Aorta (tissue), 5 donors: Measurements from ENCODE around the gene MUC22. TPM values are rescaled to one million over a fixed set of nuclear protein-coding genes. Genes with fewer than 3 reads are reported as not detected.
"Not testable (repeated sequence)": the region's sequence is repeated elsewhere in the genome, so short reads cannot be mapped to it uniquely, and the experiment has no call there.

ENCODE experiments used
- ATAC-seq: fragments of 200-7000 bp; cut with Tn5 transposase; one replicate; pipeline ENCODE4 v1.9.1; 2022; ENCODE audit warnings: moderate library complexity; ENCODE audit not compliant: low FRiP score
- DNase-seq, 2 donors: peaks; one replicate each; pipeline ENCODE4 v3.0.0-alpha.2; 2020
- H3K27ac ChIP-seq, 2 donors: one replicate each; pipeline ENCODE4 v1.5.1; 2013; ENCODE audit warnings: low read length in 2 of 2, mild to moderate bottlenecking in 2 of 2, moderate library complexity in 2 of 2, control low read depth in 1 of 2, inconsistent platforms in 1 of 2, low read depth in 1 of 2
- H3K27me3 ChIP-seq, 2 donors: one replicate each; pipeline ENCODE4 v1.6.1; 2013; ENCODE audit warnings: control low read depth in 1 of 2, low read length in 1 of 2, mild to moderate bottlenecking in 1 of 2, moderate library complexity in 1 of 2; ENCODE audit not compliant: insufficient read depth in 2 of 2, control insufficient read depth in 1 of 2
- H3K36me3 ChIP-seq, 2 donors: one replicate each; pipeline ENCODE4 v1.6.1; 2013; ENCODE audit warnings: control low read depth in 1 of 2, low read length in 1 of 2, mild to moderate bottlenecking in 1 of 2; ENCODE audit not compliant: insufficient read depth in 2 of 2, control insufficient read depth in 1 of 2
- H3K4me1 ChIP-seq, 2 donors: one replicate each; pipeline ENCODE4 v1.6.1; 2013; ENCODE audit warnings: low read length in 2 of 2, control low read depth in 1 of 2, mild to moderate bottlenecking in 1 of 2, moderate library complexity in 1 of 2; ENCODE audit not compliant: insufficient read depth in 2 of 2, control insufficient read depth in 1 of 2
- H3K4me3 ChIP-seq, 2 donors: one replicate each; pipeline ENCODE4 v1.5.1; 2013; ENCODE audit warnings: low read length in 2 of 2, control low read depth in 1 of 2, mild to moderate bottlenecking in 1 of 2
- H3K9me3 ChIP-seq: one replicate; pipeline ENCODE4 v1.6.1; 2013; ENCODE audit warnings: mild to moderate bottlenecking, low read length; ENCODE audit not compliant: control insufficient read depth
- WGBS, 2 donors: extraction: QIAGEN DNeasy Blood & Tissue Kit; methylation state at CpG; one replicate each; pipeline ENCODE4 v1.1.7; 2013; 5-methylcytosine and 5-hydroxymethylcytosine counted together
- intact Hi-C, 2 donors: fragments of 100-400 bp; cut with DNase I; formaldehyde crosslinking; loops; one replicate each; pipeline versions ENCODE4 v1.14.2 to v1.15.0; 2022
- polyA plus RNA-seq, 2 donors: library from polyadenylated mRNA; stranded (reverse); fragments of 200-250 nt; gene quantifications; one replicate each; pipeline ENCODE4 v1.2.3, GENCODE V29; 2013
- total RNA-seq, 2 donors: library from RNA; stranded (reverse); fragmentation: NEBNext Ultra II Directional; extraction: Animal tissue kit (Norgen Biotek cat#: 25700); gene quantifications; one replicate each; pipeline ENCODE4 v1.2.1, GENCODE V29; 2021
- donor health status: healthy with polysubstance abuse.
- donor health status: Bipolar disorder and iron deficiency.
- donor health status: DM: no; HTN: no; CAD: no.
- donor health status: DM: no; HTN: no; CAD: no.
- donor health status: DM: yes; HTN: yes; CAD: no.

Gene MUC22
- total and polyA plus RNA-seq, 4 donors, result not detected

DNA sequence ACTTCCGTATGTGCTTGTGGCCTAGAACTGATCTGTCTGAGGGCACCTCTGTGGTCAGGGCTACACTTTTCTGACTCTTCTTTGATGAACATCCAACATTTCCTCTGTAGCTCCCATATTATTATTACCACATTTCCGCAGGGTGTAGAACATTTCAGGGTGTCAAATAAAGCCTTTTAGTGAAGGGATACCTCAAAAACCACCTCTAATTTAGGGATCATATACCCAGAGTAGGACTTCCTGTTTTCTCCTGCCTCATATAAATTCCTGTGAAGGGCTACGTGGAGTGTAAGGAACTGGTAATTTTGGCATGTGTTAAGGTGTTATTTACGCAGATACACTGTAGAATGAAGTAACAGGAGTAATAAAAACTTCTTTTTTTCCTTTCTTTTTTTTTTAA lies 5.5 kb upstream of the MUC22 start:
- DNase-seq, result no peak
- no peak overlapping the region for H3K4me3 ChIP-seq
- intact Hi-C loops, result no loop called here
- WGBS, 2 donors, result 77 to 79% methylated on average over 4 of the region's 4 CpGs
- H3K36me3 ChIP-seq, result no peaks in the 10 kb centered on the region
- no peaks in the 10 kb centered on the region for H3K4me1 ChIP-seq
- no peak for ATAC-seq
- H3K27ac ChIP-seq, result no peak overlapping the region
- no peaks in the 10 kb centered on the region for H3K9me3 ChIP-seq
- no peaks in the 10 kb centered on the region for H3K27me3 ChIP-seq

DNA sequence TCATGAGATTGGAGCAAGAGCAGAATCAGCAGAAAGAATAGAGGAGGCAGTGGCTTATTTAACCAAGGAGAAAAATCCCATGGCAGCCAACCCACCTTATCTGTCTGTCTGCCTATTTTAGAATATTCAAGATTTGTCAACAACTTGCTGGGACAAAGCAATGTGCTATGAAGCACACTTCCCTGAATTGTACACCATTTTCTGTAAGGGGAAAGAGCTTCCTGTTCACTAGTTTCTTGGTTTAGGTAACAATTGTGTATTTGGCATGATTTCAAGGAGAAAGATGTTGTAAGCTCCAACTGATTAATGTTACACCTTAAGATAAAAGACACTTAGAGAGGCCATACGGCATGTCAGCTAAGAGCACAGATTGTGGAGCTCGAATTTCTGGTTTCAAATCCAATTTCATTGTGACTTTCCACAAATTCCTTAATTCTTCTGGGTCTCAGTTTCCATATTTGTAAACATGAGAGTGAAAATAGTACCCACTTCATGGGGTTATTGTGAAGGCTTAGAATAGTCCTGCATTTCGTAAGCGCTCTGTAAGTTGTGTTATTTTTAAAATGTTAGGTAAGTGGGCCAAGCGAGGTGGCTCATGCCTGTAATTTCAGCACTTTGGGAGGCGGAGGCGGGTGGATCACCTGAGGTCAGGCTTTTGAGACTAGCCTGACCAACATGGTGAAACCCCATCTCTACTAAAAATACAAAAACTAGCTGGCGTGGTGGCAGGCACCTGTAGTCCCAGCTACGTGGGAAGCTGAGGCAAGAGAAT lies 4.8 kb upstream of the MUC22 start:
- no peaks in the 10 kb centered on the region for H3K4me1 ChIP-seq
- DNase-seq, result no peak
- no peak overlapping the region for H3K4me3 ChIP-seq
- WGBS, 2 donors, result 85 to 86% methylated on average over 9 of the region's 9 CpGs
- intact Hi-C loops, result no loop called here
- H3K27me3 ChIP-seq, result no peaks in the 10 kb centered on the region
- H3K36me3 ChIP-seq, result no peaks in the 10 kb centered on the region
- H3K9me3 ChIP-seq, result no peaks in the 10 kb centered on the region
- ATAC-seq, result no peak
- H3K27ac ChIP-seq, result no peak overlapping the region

DNA sequence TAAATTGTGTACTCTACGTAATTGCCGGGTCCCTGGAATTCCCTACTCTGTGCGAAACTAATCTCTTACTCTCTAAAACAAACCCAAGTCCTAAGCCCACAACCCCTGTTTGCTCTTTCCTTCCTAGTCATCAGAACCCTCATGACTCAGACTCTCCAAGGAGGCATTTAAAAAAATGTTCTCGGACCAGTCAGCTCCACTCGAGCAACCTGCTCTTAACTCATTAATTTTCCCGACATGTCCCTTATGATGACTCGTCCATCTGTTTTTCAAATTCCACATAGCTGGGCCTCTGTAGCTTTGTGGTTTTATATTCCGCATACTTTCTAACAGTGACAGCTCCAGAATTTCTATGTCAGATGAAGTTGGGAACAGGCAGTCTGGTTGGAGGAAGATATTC lies 2.6 kb upstream of the MUC22 start:
- no peak for ATAC-seq

DNA sequence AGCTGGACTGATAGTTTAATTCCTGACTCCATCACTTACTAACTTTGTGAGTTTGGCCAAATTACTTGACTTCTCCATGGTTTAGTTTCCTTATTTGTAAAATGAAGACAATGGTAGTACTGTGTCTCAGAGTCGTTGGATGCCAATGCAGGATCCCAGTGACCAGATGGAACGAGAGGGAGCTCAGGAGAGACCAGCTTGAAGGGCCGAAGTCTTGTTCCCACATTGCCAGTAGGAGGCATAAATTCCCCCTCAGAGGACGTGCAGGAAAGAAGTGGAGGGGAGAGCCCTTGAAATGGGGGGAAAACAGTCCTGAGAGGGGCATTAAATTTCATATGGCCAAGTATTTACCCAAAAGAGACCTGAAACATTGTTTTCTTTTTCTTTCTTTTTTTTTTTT lies 2.1 kb upstream of the MUC22 start:
- intact Hi-C loops, result no loop called here
- DNase-seq (no peak), ATAC-seq (no peak)
- H3K27ac ChIP-seq, result no peak overlapping the region
- no peak overlapping the region for H3K4me3 ChIP-seq
- 48 to 53% methylated on average over 4 of the region's 4 CpGs for WGBS, 2 donors
- no peaks in the 10 kb centered on the region for H3K9me3 ChIP-seq
- no peaks in the 10 kb centered on the region for H3K36me3 ChIP-seq
- no peaks in the 10 kb centered on the region for H3K27me3 ChIP-seq
- no peaks in the 10 kb centered on the region for H3K4me1 ChIP-seq

More for the DNA sequence above, 2.6 kb upstream of the MUC22 start:
- no peaks in the 10 kb centered on the region for H3K4me1 ChIP-seq
- H3K27me3 ChIP-seq, result no peaks in the 10 kb centered on the region
- intact Hi-C loops, result no loop called here
- no peaks in the 10 kb centered on the region for H3K9me3 ChIP-seq
- no peak overlapping the region for H3K27ac ChIP-seq
- H3K4me3 ChIP-seq, result no peak overlapping the region
- no peaks in the 10 kb centered on the region for H3K36me3 ChIP-seq
- DNase-seq, result no peak
- 24% methylated on average over 8 of the region's 8 CpGs for WGBS, 2 donors

DNA sequence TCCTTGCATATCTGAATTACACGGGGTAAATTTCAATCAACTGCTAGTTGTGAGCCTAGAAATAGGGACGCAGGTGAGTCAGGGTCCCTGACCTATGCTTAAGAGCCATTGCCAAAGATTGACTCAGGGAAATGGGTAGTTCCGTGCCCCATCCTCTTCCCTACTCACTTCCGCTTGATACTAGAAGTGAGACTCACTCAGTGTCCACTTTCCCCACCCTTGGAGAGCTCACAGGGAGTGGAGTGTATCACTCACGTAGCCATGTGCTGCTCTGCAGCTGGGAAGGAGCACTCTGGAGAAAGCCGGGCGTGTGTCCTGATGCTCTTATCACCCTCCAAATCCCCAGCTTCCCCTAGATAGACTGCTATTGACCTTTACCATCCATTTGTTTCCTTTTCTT lies 543 bp upstream of the MUC22 start:
- intact Hi-C loops, result no loop called here
- WGBS, 2 donors, result 75 to 77% methylated on average over 7 of the region's 7 CpGs

DNA sequence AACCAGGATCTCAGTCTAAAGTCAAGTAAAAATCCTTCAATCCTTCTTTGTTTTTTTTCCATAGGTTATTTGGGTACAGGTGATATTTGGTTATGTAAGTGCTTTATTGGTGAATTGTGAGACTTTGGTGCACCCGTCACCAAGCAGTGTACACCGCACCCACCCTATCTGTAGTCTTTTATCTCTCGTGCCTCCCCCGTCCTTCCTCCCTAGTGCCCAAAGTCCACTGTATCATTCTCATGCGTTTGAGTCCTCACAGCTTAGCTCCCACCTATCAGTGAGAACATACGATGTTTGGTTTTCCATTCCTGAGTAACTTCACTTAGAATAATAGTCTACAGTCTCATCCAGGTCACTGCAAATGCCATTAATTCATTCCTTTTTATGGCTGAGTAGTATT lies 879 bp downstream of the MUC22 start:
- WGBS, 2 donors, result 69 to 70% methylated on average over 6 of the region's 6 CpGs
- DNase-seq (no peak), ATAC-seq (no peak)
- intact Hi-C loops, result no loop called here
- Histone ChIP-seq H3K9me3 (peaks cover 5% of the 10 kb centered on the region), H3K4me3 (no peak overlapping the region), H3K27ac (no peak overlapping the region), H3K27me3 (no peaks in the 10 kb centered on the region), H3K36me3 (no peaks in the 10 kb centered on the region), H3K4me1 (no peaks in the 10 kb centered on the region)

More for the DNA sequence above, 543 bp upstream of the MUC22 start:
- H3K27me3 ChIP-seq, result no peaks in the 10 kb centered on the region
- ATAC-seq (no peak), DNase-seq (no peak)
- H3K4me3 ChIP-seq, result no peak overlapping the region
- no peak overlapping the region for H3K27ac ChIP-seq
- no peaks in the 10 kb centered on the region for H3K4me1 ChIP-seq
- peaks cover 3% of the 10 kb centered on the region for H3K9me3 ChIP-seq
- H3K36me3 ChIP-seq, result no peaks in the 10 kb centered on the region

DNA sequence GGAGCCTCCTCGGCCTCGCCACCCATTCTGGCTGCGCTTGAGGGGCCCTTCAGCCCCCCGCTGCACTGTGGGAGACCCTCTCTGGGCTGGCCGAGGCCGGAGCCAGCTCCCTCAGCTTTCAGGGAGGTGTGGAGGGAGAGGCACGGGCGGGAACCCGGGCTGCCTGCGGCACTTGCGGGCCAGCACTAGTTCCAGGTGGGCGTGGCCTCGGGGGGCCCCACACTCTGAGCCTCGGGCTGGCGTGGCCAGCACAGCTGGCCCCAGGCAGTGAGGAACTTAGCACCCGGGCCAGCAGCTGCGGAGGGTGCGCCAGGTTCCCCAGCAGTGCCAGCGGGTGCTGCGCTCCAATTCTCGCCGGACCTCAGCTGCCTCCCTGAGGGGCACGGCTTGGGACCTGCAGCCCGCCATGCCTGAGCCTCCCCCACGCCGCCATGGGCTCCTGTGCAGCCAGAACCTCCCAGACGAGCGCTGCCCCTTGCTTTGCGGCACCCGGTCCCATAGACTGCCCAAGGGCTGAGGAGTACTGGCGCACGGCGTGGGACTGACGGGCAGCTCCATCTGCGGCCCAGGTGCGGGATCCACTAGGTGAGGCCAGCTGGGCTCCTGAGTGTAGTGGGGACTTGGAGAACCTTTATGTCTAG lies 6.5 kb downstream of the MUC22 start:
- Histone ChIP-seq H3K27ac (no peak overlapping the region), H3K9me3 (peaks cover 5% of the 10 kb centered on the region), H3K36me3 (no peaks in the 10 kb centered on the region), H3K4me1 (no peaks in the 10 kb centered on the region), H3K4me3 (no peak overlapping the region), H3K27me3 (no peaks in the 10 kb centered on the region)
- WGBS, 2 donors, result 89 to 91% methylated on average over 33 to 36 of the region's 36 CpGs
- ATAC-seq, result no peak
- DNase-seq, result peak in 1 of 2 donors; percentile 73
- intact Hi-C loops, result no loop called here

DNA sequence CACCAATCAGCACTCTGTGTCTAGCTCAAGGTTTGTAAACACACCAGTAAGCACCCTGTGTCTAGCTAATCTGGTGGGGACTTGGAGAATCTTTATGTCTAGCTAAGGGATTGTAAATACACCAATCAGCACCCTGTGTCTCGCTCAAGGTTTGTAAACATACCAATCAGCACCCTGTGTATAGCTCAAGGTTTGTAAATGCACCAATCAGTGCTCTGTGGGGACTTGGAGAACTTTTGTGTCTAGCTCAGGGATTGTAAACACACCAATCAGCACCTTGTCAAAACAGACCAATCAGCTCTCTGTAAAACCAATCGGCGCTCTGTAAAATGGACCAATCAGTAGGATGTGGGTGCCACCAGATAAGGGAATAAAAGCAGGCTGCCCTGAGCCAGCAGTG lies 7.2 kb downstream of the MUC22 start:
- intact Hi-C loops, H3K27me3 ChIP-seq, DNase-seq, H3K9me3 ChIP-seq, H3K4me1 ChIP-seq, H3K4me3 ChIP-seq, H3K36me3 ChIP-seq, H3K27ac ChIP-seq, ATAC-seq: not testable (repeated sequence)
- 92 to 93% methylated on average over 3 of the region's 3 CpGs for WGBS, 2 donors

DNA sequence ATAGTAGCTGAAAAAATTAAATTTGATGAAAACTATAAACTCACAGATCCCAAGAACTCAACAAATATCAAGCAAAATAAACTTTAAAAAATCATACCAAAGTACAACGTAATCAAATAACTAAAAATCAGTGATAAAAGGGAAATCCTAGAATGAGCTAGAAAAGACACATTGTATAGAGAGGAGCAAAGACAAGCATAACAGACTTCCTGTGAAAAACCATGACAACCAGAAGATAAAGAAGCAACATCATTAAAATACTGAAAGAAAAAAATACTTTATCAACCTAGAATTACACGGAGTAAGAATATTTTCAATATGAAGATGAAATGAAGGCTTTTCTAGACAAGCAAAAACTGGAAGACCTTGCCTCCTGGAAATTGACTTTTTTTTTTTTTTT lies 9.8 kb downstream of the MUC22 start:
- 77 to 85% methylated on average over 2 of the region's 2 CpGs for WGBS, 2 donors
- Histone ChIP-seq H3K27ac (no peak overlapping the region), H3K36me3 (no peaks in the 10 kb centered on the region), H3K4me1 (no peaks in the 10 kb centered on the region), H3K9me3 (no peaks in the 10 kb centered on the region), H3K4me3 (no peak overlapping the region), H3K27me3 (no peaks in the 10 kb centered on the region)
- intact Hi-C loops, result no loop called here
- ATAC-seq (no peak), DNase-seq (no peak)
